ENCODE measurements around the gene ADAMTSL2.

ADAMTSL2 gene

DNA sequence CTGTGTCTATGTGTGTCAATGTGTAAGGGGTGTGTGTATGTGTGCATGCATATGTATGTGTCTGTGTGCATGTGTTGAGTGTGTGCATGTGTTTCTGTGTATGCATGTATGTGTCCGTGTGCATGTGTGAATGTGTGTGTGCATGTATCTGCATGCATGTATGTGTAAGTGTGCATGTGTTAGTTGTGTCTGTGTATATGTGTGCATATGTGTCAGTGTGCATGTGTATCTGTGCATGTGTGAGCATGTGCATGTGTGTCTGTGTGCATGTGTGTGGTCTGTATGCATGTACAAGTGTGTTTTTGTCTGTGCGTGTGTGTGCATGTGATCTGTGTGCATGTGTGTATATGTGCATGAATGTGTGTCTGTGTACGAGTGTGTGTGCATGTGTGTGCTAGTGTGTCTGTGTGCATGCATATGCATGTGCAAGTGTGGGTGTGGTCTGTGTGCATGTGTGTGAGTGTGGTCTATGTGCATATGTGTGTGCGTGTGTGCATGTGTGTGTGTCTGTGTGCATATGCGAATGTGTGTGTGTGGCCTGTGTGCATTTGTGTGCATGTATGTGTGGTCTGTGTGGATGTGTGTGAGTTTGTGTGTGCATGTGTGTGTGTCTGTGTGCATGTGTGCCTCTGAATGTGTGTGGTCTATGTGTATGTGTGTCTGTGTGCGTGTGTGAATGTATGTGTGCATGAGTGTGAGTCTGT is 65.1 kb downstream of the ADAMTSL2 start:
- no peak for TF ChIP-seq CTCF (conservative IDR thresholded peaks at IDR 0.05; ENCODE audit: low read length)
- no peak for DNase-seq (ENCODE audit: low read depth)

DNA sequence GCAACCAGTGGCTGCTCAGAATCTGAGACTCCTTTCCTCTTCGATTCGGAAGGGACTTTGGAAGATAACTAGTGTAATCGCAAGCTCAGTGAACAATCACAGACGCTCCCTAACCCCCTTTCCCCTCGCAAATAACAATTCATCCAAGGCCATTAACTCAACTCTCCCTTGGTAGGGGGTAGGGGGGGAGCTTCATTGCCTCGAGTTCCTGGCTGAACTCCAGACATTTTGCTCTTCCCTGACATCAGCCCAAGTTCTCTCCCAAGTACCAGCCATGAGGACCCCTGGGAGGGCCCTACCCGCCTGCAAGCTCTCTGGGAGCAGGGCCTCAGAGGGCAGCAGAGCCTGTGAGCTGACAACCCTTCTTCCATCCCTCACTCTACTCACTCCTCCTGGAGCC is 66.2 kb downstream of the ADAMTSL2 start:
- no peak for DNase-seq (ENCODE audit: low read depth)
- TF ChIP-seq CTCF (conservative IDR thresholded peaks at IDR 0.05; ENCODE audit: low read length): no peak

More for the DNA sequence above, 65.1 kb downstream of the ADAMTSL2 start:
- no peak overlapping the region for H3K4me3 ChIP-seq (ENCODE audit: low read length)

GRCh38 chr9:133601746-133602145 is 67.2 kb downstream of the ADAMTSL2 start:
- H3K4me3 ChIP-seq (ENCODE audit: low read length): no peak overlapping the region
- TF ChIP-seq CTCF (conservative IDR thresholded peaks at IDR 0.05; ENCODE audit: low read length): no peak
- DNase-seq (ENCODE audit: low read depth): no peak

More for the DNA sequence above, 66.2 kb downstream of the ADAMTSL2 start:
- H3K4me3 ChIP-seq (ENCODE audit: low read length): no peak overlapping the region

GRCh38 chr9:133602277-133602676 is 67.8 kb downstream of the ADAMTSL2 start:
- DNase-seq (ENCODE audit: low read depth): no peak
- TF ChIP-seq CTCF (conservative IDR thresholded peaks at IDR 0.05; ENCODE audit: low read length): no peak
- H3K4me3 ChIP-seq (ENCODE audit: low read length): no peak overlapping the region

- no peak for DNase-seq (ENCODE audit: low read depth)
- no peak for TF ChIP-seq CTCF (conservative IDR thresholded peaks at IDR 0.05; ENCODE audit: low read length)
- no peak overlapping the region for H3K4me3 ChIP-seq (ENCODE audit: low read length)
Observed at GRCh38 chr9:133603135-133603927, 68.8 kb downstream of the ADAMTSL2 start.

- TF ChIP-seq CTCF (conservative IDR thresholded peaks at IDR 0.05; ENCODE audit: low read length): no peak
- H3K4me3 ChIP-seq (ENCODE audit: low read length): no peak overlapping the region
- no peak for DNase-seq (ENCODE audit: low read depth)
Observed at GRCh38 chr9:133604214-133604613, 69.7 kb downstream of the ADAMTSL2 start.

GRCh38 chr9:133604856-133605255 is 70.4 kb downstream of the ADAMTSL2 start:
- H3K4me3 ChIP-seq (ENCODE audit: low read length): no peak overlapping the region
- TF ChIP-seq CTCF (conservative IDR thresholded peaks at IDR 0.05; ENCODE audit: low read length): no peak
- no peak for DNase-seq (ENCODE audit: low read depth)

Data from AG10803 (cell line).